EH (cell line): ENCODE measurements around the gene B3GAT2.

Source experiments
- DNase-seq: peaks from one replicate; pipeline ENCODE4 v3.0.0-alpha.2; 2015; ENCODE audit warnings: low read depth

The B3GAT2 gene

GRCh38 chr6:70894001-70894400 is 62.9 kb downstream of the B3GAT2 start:
- no peak for DNase-seq

GRCh38 chr6:70889270-70889669 is 67.6 kb downstream of the B3GAT2 start:
- DNase-seq: no peak

GRCh38 chr6:70886661-70887060 is 70.2 kb downstream of the B3GAT2 start:
- no peak for DNase-seq

DNA sequence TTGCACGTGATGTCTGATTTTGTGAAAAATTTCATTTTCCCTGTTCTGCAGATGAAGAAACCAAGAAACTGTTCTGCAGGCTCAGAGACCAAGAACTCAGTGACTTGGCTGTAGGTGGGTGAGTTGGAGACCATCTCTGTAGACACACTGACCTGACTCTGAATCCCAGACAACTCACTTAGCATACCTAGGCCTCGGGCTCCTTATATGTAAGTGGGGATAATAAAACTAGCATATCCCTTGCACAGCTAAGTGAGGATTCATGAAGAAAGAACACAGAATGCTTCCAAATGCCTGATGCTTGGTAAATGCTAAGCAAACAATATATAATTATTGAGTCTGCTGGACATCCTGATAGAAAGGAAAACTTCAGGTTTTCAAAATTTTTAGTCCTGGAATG is 70.8 kb downstream of the B3GAT2 start:
- DNase-seq: no peak

DNA sequence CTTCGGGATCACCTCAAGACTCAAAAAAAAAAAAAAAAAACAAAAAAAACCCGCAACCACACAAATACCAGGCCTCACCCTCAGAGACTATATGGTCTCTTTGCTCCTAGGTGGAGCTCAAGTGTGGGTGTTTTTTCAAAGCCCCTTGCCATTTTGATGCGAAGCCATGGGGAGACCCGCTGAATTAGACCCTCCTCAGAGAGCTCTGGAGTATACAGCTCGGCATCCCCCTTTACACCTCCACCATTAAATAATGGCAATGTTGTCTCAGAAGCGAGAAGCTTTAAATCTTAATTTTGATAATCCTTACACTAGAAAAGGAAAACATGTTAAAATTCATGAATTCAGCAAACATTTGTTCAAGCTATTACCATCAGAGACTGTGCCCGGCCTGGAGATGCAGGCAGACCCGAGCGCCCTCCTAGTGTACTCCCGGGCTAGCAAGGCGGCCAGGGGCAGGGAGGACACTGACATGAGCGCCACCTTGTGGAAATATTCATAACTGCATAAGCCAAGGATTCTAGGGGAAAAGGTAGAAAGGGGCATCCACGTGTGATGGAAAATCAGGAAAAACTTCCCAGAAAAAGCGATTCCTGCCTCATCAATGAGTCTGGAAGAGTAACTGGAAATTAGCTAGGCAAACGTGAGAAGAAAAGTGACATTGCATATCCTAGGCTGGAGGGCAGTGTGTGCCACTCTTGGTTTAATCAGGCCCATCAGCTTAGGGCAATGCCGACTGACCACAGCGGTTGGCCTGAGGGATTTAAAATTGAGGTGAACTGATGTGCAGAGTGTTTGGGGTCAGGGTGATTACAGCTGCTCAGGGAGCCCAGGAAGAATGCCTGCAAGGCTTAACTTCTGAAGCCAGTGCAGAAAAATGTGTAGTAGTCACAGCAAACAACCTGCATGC is 72.5 kb downstream of the B3GAT2 start:
- peak; percentile 62 for DNase-seq

- no peak for DNase-seq
Observed at GRCh38 chr6:70879496-70879895, 77.4 kb downstream of the B3GAT2 start.

GRCh38 chr6:70874181-70874913 is 82.5 kb downstream of the B3GAT2 start:
- DNase-seq: no peak

GRCh38 chr6:70872469-70872868 is 84.4 kb downstream of the B3GAT2 start:
- DNase-seq: no peak

GRCh38 chr6:70864401-70864800 is 92.5 kb downstream of the B3GAT2 start:
- DNase-seq: no peak

- no peak for DNase-seq
Observed at GRCh38 chr6:70863343-70863742, 93.5 kb downstream of the B3GAT2 start.

- DNase-seq: no peak
Observed at GRCh38 chr6:70860920-70861319, 95.9 kb downstream of the B3GAT2 start.

DNA sequence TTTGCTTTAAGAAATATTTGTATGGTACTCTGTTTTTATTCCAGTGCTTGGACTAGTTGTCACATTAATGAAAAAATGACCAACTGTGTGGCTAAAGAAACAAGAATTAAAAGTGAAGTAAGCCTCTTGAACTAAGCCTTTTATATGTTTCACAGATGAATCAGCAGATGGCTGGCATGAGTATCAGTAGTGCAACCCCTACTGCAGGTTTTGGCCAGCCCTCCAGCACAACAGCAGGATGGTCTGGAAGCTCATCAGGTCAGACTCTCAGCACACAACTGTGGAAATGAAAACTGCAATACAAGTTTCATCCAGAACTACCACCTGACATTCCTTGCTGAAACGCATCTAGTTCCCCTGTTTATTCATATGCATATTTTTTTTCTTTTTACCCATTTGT is 96.8 kb downstream of the B3GAT2 start:
- peak; percentile 6 for DNase-seq

DNA sequence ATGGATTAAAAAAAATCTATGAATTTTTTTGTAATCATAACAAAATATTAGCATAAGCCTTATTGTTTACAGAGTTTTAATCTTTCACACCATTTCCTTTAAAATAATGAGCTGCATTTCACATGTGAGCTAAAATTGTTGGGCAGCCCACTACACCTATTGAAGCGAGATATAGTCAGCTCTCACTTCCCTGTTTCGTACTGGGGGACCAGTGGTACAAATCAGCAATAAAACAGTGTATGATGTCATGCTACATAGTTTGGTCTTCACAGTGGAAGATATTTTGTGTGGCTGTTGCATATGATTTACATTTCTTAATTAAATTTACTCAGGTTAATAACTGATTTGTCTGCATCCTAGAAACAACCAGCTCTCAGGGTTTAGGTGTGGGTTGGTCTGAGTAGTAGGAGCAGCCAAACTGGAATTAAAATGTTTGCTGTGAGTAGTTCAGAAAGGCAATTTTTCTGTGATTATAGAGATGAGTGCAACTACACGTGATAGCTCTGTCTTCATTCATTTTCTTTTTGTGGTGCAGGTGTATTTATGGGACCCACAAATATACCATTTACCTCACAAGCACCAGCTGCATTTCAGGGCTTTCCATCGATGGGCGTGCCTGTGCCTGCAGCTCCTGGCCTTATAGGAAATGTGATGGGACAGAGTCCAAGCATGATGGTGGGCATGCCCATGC is 99.3 kb downstream of the B3GAT2 start:
- DNase-seq: no peak

GRCh38 chr6:70852667-70853246 is 104.1 kb downstream of the B3GAT2 start:
- DNase-seq: no peak

DNA sequence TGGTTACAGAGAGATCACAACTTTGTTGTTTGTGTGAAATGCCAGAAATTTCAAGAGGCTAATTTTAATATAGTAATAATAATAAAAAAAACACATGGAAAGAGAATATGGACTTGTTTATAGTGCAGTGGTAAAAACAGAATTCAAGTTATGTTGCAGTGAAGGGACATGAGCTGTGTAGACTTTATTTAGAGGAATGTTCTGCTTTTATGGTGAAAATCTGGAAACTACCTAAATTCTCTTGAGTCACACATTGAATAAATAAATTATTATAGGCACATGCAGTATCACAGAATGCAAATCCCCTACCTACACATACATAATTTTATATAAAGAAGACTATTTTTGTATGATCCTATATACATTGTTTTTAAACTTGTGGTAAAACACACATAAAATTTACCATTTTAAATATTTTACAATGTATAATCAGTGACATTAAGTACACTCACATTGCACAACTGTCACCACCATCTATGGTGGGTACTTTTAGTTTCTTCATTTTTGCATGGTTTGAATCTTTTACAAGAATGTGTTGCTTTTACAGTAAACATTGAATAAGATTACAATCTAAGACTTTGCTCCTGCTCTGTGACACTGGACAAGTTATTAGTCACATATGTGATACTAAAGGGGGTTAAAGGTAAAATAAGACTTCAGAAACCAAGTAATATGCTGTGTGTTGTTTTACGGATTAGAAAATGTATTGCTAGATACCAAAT is 107.4 kb downstream of the B3GAT2 start:
- DNase-seq: peak; percentile 54

DNA sequence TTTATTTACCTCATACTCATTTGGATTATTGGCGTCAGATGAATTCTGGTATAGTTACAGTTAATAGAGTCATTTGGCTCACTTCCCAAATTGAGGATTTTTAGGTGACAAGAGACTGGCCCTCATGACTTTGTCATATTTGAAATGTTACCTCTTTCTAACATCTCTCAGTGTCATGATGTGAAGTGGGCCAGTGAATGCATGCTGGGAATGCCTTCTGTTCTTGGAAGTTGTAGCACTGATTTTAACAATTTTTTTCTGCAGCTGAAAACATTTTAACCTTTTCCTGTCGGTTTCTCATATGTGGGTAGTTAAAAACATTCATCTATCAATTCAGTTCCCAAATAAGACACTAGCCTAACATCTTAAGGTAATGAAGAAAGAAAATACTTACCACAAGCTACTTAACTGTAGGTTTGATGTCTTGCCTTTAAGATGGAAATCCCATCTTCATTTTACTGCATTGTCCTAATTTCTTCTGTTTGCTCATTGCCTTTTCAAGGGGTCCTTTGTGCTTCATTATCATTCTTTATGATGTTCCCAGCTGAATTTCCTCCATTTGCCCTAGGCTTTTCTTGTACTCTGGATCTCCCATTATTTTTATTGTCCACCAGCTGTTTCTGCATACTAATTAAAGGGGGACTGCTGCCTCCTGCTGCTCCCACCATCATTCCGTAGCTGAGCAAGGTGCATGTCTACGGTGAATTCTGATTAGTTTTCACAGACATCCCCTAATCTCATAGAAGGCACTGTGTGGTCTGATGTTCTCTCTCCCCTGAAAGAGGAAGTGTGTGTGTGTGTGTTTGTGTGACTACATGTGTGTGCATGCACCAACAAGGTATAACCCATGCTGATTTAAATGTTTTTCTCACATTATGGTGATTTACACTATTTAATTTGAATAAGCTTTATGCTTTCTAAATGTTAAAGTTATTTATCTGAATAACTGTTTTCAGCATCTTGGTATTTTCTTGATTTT is 109.5 kb downstream of the B3GAT2 start:
- DNase-seq: no peak

GRCh38 chr6:70846207-70846835 is 110.5 kb downstream of the B3GAT2 start:
- DNase-seq: no peak

DNA sequence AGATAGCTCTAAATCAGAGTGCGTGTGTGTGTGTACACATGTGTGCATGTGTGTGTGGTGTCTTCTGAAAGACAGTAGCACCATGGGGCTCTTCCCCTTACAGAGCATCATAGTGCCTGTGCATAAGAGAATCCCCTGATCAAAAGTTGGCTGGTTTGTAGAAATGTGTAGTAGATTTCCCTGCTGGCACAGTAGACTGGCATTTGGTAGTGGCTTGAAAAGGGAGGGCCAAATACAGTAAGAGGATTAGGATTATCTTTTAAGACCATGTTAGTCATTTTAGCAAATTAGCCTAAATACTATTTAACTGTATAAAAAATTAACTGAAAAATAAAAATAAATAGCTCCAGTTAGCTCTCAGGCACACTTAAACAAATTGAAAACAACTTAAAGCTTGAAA is 112.6 kb downstream of the B3GAT2 start:
- DNase-seq: no peak

DNA sequence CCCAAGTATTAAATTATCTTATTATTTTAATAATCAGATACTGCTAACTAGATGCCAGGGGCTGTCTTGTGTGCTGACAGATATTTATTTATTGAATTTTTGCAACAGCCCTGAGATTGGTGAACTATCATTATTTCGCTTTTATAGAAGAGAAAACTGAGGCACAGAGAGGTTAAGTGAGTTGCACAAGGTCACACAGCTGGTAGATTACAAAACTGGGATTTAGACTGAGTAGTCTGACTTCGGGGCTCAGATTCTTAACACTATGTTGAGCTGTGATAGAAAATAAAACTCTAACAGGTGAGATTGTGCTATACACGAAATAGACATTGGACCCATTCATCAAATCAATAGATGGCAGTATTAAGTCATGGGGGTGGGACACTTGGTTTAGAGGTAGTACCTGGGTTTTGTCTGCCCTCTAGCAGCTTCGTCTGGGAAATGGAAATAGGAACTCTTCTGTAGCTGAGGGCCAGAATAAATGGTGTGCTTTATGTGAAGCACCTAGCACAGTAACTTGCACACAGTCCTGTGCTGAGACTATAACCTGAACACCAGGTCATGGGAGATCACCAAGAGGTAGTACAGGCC is 113.4 kb downstream of the B3GAT2 start:
- DNase-seq: no peak

DNA sequence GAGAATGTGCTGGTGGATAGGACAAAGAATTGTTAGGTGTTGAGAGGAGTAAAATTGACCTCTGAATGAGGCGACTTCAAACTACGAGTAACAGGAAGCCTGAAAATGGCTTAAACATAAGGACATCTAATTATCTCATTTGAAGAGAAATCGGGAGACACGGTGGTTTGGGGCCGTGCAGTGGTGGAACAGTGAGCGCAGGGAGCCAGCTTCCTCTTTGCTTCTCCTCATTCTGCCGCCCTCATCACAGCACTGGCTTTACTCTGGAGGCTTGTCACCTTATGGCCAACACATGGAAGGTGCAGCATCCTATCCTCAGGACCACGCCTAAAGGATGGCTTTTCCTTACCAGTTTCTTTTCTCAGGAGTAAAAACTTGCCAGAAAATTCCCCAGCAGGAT is 114.3 kb downstream of the B3GAT2 start:
- no peak for DNase-seq
